Urothelium cell line (cell line): ENCODE results near the gene SPOCD1.

Experiments
- DNase-seq: peaks from one replicate; pipeline ENCODE4 v3.0.0; 2011; ENCODE audit warnings: low spot score, mixed read lengths
- FAIRE-seq: peaks from 2 replicates; lab custom pipeline; 2011; peaks lifted over from hg19 to GRCh38; lab: Jason Lieb, UNC

SPOCD1 gene

DNA sequence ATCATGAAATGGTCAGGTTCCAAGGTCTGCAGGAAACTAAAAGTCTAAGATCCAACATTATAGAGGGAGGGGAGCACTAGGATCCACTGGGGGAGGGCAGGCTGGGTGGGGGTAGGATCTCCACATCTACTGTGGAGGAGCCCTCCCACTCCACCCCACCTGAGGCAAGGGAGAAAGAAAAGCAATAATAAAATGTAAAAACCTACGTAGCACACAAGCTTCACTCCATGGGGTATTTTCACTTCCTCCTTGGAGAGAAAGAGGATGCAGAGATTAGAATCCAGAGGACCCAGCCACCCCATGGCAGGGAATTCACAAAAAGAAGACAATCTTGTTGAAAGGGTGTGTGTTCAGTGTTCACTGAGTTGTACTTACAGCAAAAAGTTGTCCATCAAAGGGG, 14.4 kb downstream of the SPOCD1 start:
- DNase-seq (no peak), FAIRE-seq (no peak)

GRCh38 chr1:31800674-31800967, 15.2 kb downstream of the SPOCD1 start:
- FAIRE-seq (no peak), DNase-seq (no peak)

DNA sequence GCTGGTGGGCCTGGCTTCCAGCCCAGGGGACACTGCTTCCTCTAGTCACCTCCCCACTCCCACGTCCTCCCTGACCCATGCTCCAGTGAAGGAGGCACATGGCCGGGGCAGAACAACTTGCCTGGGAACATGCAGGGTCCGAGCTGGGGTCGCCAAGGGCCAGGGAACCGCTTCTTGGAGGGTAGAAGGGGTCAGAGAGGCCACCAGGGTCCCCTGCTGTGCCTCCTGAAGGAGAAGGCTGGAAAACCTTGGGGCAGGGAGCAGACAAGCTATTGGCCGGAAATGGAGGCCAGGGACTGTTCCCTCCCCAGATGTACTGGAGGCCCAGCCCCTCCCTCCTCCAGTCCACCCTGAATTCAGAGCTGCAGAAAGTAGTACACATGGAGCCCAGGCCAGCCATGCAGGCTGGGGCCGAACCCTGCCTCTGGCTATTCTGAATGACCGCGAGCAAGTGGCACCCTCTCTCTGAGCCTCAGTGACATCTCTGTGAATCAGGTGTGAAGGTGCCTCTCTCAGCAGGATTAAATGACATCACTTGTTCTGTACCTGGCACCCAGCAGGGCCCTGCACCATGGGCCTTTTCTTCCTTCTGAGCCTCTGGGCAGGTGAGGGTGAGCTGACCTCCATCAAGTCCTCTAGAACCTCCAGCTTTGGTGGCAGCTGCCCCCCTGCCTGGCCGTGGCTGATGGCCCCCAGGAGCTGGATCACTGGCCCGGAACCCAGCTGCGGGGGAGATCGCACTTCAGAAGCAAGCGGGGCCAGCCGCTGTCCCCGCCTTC, 15.7 kb downstream of the SPOCD1 start:
- FAIRE-seq (no peak), DNase-seq (no peak)

- FAIRE-seq: no peak
- no peak for DNase-seq
These were observed 16.5 kb downstream of the SPOCD1 start for GRCh38 chr1:31799196-31799894.

DNA sequence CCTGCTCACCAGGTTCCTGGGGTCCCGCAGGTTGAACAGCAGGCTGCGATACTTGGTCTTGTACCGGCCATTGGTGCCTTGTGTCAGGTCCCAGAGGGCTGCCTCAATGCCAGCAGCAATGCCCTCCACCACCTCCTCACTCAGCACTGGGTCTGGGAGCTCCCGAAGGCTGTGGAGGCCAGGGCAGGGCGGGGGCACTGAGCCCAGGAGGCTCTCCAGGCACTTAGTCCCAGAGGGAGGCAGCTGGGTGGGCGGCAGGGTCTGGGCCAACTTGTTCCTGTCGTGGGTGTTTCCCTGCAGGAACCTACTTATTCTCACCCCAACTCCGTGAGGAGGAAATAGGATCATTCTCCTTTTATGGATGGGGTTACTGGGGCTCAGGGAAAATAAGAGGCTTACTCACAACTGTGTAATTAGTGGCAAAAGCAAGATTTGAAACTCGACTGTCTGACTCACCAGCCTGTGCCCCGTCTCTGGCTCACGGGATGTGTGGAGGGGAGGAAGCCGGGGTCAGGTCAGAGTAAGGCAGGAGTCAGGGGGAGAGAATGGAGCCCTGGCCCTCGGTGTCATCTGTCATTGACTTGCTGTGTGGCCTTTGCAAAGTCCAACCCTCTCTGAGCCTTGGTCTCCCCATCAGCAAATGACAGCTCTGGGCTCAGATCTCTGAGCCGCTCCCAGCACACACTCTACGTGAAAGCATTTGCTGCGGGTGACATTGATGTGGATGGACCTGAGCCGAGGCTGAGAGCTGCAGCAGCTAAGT, 17.2 kb downstream of the SPOCD1 start:
- FAIRE-seq (peak; percentile 23), DNase-seq (peak; percentile 69)

DNA sequence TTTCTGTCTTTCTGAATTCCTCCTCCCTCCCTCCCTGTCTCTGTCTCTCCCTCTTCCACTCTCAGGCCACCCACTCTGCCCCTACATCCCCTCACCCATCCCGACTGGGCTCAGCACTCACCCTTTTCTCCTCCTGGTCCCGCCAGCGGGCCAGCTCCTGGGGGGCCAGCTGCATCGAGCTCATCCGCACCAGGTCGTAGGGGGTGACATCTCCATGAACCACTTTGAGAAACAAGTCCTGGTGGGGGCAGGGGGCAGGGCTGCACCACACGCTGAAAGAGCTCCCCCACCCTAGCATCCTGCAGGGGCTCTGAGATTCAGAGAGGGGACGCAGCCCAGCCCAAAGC, 17.8 kb downstream of the SPOCD1 start:
- DNase-seq: no peak

GRCh38 chr1:31797216-31797615, 18.6 kb downstream of the SPOCD1 start:
- FAIRE-seq (no peak), DNase-seq (no peak)

More for the DNA sequence above, 17.8 kb downstream of the SPOCD1 start:
- no peak for FAIRE-seq

DNA sequence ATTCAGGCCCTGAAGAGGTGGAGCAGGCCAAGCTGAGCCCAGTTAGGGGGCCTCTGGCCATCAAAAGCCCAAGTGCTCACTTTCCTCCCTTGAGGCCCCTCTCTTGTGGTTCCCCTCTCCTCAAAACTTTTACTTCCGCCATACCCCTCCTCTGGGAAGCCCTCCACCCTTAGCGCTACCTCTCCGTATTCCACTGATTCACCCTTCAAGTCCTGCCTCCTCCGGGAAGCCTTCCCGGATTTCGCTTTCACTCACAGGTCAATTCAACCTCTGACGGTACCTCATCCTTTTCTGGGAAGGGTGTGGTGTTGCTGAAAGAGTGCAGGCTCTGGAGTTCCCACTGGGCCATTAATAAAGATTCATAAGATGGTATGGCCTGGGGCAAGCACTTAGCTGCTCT, 19.1 kb downstream of the SPOCD1 start:
- DNase-seq (no peak), FAIRE-seq (no peak)

- DNase-seq (peak; percentile 68), FAIRE-seq (peak; percentile 63)
These were observed 19.8 kb downstream of the SPOCD1 start for GRCh38 chr1:31795801-31796621.

DNA sequence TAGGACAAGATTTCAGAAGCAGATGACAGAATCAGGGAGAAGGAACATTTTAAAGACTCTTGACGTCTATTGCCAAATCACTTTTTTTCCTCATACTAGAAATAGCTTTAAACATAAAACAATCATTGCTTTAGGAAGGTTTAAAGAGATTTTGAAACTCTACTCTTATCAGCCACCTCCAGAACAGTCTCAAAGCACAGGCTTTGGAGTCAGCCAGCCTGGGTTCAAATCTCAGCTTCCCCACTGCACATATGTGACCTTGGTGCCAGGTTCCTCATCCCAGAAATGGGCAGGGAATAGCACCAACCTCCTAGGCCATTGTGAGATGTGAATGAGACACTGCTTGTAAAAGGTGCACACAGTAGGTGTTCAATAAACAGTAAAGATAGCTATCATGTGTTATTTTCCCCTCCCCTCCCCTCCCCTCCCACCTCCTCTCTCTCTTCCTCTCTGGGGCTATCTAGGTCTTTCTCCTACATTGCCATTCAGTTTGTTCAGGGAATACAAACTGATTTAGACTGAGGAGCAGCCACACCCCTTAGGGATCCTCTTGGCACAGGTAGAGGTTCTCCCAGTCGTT, 20.6 kb downstream of the SPOCD1 start:
- FAIRE-seq: no peak
- no peak for DNase-seq

GRCh38 chr1:31793586-31794285, 22.1 kb downstream of the SPOCD1 start:
- DNase-seq (no peak), FAIRE-seq (no peak)

GRCh38 chr1:31793086-31793485, 22.7 kb downstream of the SPOCD1 start:
- FAIRE-seq: no peak

DNA sequence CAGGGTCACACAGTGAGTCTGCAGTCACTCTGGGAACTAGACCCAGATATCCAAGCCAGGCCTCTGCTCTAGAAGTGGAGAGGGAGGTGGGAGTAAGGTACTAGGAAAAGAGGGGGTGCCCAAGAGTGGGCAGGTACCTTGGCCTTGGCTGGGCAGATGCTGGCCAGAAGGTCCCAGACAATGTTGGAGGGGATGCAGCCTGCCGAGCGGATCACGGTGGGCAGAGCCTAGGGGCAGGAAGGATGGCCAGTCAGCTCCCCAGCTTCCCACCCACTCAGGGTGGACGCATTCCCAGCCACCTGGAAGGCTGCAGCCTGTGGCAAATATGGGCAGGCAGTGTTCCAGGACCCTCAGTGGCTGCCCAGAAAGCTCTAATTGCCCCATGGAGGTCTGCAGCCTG, 23.3 kb downstream of the SPOCD1 start:
- no peak for DNase-seq

More at GRCh38 chr1:31793086-31793485, 22.7 kb downstream of the SPOCD1 start:
- no peak for DNase-seq

DNA sequence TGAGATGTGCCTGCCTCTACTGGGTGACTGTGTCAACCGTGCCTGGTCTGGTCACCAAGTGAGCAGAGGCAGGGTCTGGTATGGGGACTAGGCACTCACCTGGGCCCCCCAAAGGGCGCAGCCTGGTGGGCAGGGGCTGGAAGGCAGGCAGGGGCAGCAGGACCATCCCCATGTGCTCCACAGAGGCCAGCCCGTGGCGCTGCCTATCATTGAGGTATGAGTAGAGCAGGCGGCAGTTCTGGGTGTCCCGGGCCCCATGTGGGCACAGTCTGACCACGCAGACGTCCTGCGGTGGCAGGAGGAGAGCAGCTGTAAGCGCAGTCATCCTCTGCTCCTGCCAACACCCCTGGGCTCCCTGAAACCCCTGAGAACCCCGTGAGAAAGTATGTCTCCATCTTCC, 23.7 kb downstream of the SPOCD1 start:
- DNase-seq (no peak), FAIRE-seq (no peak)

More for the DNA sequence above, 23.3 kb downstream of the SPOCD1 start:
- FAIRE-seq: no peak

DNA sequence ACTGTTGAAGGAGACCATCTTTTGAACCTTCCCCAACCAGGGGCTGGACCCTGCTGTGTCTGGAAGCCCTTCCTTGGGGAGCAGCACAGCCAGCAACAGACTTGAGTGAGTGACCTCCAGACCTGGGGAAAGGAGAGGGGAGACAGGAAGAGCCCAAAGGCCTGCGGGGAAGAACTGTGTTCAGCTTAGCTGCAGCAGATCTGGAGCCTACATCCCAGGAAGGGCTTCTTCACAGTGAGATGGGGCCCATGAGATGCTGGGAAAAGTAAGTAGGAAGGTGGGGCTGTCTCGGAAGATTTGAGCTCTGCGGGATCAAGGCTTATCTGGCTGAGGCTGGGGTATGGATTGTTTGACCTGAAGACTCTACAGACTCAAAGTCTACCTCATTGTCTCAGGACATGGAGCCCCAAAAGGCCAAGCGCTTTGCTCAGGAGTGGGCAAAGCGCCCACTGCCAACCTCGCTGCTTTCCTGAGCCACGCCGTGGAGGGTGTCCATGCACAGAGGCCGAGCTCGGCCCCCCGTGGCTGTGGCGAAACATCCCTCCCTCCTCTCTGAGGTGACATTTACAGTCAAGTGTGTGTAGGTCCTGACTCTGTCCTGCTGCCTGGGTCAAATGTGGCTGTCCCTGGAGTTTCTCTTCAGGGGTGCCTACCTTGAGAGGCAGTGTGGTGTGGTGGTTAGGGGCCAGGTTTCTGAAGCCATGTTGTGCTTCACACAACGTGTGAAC, 24.5 kb downstream of the SPOCD1 start:
- FAIRE-seq: no peak

GRCh38 chr1:31790641-31791091, 25.2 kb downstream of the SPOCD1 start:
- DNase-seq (no peak), FAIRE-seq (no peak)

More for the DNA sequence above, 24.5 kb downstream of the SPOCD1 start:
- DNase-seq: no peak

- FAIRE-seq: peak; percentile 37
These were observed 25.7 kb downstream of the SPOCD1 start for GRCh38 chr1:31790140-31790539.

DNA sequence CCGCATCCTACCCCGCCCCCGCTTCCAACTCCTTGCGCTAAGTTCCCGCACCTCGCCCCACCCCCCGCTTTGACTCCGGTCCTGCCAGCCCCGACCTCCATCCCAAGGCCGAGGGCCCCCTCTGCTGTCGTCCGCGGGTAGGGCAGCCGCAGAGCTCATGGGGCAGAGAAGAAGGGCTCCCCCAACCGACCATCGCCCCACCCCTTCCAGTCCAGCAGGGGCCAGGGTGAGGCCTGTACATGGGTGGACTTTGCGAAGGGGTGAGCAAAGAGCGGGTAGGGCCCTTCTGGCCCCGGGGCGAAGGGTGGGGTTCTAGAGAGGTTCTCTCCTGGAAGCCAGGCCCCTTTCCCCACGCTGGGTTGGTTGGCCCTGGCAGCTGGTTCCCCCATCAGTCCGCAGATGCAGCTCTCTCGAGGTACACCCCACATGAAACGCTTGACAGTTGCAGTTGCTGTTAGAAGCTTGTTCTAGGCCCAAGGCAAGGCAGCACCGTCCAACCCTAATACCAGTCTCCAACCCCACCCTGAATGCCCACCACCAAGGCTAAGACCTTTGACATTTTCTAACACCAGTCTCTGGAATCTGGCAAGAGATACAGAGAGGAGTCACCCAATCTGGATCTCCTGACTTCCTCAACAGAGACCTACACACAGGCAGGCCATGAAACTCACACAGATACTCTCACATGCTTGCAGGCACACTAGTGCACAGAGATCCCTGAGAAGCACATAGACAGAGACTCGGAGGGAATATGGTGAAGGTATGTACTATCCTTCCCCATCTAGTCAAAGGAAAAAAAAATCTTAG, 26.4 kb downstream of the SPOCD1 start:
- FAIRE-seq: peak; percentile 76
- peak; percentile 96 for DNase-seq

More at GRCh38 chr1:31790140-31790539, 25.7 kb downstream of the SPOCD1 start:
- no peak for DNase-seq
